ENCODE results near the gene L1CAM.

Gene L1CAM

DNA sequence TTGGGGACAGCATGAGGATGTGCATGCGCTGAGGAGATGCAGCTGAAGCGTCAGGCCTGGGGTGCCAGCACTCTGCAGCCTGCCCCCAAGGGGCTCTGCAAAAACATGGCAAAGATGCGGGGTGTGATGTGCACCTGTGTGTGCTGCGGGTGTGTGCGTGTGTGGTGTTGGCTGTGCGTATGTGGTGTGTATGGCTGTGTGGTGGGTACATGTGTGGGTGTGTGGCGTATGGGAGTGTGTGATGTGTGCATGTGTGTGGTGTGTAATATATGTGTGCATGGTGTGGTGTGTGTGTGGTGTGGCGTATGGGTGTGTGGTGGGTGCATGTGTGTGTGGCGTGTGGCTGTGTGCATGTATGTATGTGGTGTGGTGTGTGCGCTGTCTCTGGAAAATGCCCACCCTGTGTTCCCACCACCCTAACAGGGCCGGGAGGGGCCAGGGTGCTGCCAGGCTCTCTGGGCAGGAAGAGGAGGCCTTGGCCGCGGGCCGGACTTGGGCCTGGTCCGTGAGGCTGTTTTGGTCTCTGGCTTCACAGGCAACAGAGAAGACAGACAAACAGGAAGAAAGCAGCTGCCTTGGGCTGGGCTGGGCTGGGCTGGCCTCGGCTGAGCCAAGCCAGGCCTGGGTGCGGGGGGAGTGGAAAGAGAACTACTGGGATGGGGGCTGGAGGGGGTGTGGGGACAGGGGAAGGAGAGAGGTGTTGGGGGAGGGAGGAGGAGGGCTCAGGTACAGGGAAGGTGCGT is 17.4 kb upstream of the L1CAM start:
- DNase-seq, result no peak

DNA sequence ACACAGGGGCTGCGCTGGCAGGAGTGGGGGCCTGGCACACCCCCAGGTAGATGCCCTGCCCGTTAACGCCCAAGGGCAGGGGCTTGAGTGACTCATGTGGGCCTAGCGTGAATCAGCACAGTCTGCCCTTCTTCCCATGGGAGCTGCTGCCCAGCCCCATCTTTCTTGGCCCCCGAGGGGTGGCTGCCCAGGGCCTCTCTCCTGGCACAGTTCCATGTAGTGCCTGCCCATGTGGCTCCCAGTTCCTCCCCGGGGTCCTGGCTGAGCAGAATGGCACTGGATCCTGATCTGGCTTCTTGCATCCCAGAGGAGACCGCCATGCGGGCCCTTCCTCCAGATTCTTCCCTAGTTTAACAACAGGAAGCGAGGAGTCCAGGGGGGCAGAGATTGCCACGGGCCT is 16.4 kb upstream of the L1CAM start:
- DNase-seq, result no peak

DNA sequence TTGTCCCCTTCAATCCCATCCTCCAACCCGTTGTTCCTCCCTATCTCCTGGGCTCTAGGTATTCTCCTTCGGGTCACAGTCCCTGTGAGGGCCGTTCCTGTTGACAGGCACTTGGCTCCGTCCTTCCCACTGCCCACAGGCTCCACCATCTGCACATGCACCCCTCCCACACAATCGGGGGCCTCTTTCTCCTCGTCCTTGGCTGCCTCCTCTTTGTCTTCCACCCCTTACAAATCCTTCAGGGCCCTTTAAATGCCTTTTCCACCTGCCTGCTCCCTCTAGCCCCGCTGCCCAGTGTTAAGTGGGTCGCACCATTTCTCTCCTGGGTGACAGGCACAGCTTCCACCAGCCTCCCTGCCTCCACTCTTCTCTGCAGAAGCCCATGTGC is 15.8 kb upstream of the L1CAM start:
- no peak for DNase-seq

DNA sequence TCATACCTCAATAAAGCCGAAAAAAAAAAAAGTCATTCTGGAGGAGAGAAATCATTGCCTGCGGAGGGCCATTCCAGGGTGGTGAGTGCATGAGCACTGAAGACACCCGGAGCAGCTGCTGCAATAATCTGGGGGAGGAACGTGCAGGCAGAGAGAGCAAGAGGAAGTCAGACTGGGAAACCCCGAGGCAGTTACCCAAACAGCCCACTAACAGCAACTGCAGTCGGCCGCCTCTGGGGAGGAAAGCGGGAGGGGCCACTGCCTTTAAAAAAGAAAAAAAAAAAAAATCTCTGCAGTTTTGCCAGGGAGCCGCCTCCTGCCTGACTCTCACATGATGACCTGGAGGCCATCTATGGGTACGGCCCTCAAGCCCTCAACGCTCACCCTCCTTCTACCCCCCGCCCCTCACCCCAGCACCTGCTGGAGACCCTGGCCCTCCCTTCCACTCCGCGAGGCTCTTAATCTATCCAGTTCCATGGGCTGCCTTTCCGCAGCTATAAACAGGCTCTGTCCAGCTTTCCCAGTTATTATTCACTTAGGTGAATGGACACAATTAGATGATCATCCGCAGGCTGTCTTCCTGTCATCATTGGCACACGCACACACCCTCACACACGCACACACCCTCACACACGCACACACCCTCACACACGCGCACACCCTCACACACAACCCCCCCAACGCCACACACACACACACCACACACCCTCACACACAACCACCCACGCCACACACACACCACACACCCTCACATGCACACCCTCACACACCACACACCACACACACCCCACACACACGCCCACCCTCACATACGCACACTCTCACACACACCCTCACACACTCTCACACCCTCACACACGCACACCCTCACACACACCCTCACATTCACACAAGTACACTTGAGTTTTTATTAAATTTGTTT is 15.1 kb upstream of the L1CAM start:
- DNase-seq, result peak; percentile 62

DNA sequence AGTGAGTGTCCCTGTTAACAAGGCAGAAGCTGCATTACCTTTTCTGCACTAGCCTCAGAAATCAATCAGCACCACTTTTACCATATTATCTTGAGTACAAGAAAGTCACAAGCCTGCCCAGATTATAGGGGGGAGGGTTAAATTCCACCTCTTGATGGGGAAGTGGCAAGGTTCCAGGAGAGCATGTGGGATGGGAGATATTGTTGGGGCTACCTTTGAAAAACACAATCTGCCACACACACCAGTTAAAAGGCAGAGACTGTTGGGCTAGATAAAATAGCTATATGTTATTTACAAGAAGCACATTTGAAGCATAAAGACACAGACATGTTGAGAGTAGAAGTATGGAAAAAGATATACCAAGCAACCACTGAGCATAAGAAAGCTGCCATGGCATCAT is 11.9 kb upstream of the L1CAM start:
- DNase-seq, result no peak

DNA sequence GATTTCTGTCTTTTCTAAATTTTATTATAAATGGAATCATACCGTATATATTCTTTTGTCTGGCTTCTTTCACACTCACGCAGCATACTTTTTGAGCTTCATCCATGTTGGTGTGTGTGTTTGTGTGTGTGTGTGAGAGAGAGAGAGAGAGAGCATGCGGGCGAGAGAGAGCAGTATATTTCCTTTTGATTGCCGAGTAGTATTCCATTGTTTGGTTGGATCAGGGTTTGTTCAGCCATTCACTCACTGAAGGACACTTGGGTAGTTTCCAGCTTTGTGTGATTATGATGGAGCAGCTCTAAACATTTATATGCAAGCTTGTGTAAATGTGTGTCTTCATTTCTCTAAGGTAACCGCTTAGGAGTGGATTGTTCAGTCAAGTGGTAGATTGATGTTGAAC is 3.1 kb upstream of the L1CAM start:
- no peak for DNase-seq

DNA sequence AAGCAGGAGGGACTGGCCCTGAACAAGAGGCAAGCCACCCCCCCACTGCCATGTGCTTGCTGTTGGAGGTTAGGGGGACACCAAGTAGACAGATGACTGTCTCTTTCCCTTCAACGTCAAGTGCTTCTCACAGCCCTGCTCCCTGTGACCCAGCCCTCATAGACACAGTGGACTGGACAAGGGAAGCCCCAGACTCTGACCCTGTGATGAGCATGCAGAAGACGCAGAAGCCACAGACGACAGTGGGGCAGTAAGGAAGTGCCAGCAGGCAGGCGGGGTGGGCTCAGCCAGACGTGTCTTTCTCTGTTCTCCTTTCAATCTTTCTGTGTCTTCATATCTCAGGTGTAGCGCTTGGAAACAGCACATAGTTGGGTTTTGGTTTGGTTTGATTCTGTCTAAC is 2.4 kb upstream of the L1CAM start:
- DNase-seq, result no peak

DNA sequence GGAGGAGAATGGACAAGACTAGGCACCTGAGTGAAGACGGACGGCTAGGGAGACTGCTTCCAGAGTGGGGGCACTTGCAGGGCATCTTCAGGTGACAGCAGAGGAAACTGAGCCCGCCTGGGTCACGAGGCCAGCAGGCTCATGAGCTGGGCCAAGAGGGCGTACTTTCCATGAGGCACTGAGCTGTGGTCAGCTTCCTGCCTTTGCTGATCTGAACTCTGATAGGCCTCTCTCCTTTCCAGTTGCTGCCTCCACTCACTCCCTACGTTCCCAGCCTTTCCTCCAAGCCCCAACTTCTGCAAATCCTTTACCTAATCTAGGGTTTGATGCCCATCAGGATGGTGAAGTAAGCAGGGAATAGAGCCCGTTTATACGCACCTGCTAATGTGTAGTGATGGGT is 1.4 kb upstream of the L1CAM start:
- no peak for DNase-seq

DNA sequence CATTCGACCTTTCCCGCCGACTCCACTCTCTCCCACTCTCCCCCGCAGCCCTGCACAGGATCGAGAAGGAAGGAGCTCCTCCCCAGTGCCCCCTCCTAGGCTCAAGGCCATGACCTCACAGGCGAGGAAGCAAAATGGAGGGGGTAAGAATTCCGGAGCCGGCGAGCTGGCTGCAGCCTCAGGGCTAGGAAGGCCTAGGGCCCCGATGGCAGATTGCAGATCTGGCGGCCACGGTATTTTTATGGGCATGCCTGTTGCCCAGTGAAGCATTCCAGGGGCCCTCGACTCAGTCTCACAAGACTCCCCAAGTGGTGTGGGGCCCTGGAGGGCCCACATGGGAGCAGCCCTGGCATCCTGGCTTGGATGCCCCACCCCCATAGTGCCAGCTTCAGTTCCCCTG is 942 bp upstream of the L1CAM start:
- no peak for DNase-seq

DNA sequence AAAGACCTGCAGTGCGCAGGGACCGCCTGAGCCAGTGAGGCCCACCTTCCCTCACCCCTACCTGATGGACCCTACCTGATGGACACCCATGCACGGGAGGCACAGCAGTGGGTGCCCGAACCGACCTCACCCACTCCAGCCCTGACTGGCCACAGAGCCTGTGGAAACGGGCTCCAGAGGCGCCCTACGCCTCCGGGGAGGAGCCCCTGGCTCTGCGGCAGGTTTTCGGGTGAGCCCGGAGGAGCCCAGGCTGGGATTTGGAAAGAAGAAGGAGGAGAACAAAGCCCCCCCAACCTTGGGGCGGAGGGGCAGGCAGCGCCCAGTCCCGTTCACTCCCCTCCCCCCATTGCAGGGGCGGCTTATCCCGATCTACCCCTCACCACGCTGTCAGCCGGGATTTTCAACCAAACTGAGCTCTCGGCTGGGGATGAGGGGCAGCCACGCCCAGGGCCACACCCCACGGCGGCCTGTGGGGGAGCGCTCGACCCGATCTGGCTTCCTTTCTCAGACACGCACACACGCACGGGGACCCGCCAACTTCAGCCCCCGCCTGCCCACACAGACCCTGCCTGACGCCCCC is 675 bp downstream of the L1CAM start:
- DNase-seq, result no peak

DNA sequence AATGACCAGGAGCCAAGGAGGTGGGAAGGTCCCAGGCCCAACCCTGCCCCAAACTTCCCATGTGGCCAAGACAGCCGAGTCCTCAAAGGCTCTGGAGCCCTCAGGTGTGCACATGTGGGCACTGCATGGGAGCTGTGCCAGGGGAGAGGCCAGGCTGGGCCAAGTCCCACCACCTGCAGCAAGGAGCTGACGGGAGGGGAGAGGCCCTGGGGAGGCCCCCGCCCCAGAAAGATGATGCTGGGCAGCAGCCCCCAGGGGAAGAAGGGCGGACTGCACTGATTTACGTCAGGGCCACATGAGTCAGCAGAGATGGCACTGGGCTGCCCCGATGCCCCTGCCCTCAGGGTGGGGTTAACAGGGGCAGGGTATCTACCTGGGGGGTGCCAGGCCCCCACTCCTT is 1.4 kb downstream of the L1CAM start:
- DNase-seq, result no peak

DNA sequence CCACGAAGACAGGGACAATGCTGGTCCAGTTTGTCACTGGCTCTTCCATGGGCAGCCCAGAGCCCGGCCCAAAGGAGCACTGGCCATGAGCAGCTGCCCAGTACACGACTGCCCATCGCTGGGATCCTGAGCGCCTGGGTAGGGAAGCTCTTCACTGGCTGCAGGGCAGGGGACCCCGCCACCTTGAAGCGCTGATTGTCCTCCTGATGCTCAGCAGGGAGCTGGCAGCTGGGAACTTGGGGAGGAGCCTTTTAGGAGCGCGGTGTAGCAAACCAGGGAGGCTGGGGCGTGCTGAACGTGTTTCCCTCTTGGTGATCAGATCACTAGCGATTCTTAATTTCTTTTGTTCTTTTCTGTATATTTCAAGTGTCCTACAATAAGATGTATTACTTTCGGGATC is 1.8 kb downstream of the L1CAM start:
- DNase-seq, result no peak

DNA sequence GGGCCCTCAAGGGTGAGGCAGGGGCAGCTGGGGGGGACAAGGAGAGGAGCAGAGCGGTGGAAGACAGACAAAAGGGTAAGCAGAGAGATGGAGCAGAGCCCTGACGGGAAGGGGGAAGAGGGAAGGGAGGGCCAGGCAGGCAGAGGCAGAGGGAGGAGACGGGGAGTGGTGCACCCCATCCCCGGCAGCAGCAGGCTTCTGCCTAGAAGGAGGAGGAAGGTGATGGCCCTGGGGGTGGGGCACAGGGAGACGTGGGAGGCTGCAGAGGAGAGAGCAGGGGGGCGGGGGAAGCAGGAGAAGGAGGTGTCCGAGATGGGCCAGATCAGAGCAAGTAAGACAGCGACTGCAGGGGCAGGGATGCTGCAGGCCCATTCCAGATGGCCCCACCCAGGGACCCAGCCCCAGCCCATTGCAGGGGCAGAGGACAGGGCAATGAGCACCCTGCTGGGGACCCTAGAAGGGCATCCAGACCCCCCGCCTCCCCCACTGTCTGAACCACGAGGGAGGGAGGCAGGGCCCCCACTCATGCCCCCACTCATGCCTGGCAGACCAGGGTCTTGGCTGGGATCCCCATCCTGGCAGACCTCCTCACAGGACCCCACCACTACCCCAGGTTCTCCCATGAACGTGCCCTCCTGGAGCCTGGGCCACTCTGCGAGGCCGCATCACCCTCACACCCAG is 2.7 kb downstream of the L1CAM start:
- DNase-seq, result no peak

DNA sequence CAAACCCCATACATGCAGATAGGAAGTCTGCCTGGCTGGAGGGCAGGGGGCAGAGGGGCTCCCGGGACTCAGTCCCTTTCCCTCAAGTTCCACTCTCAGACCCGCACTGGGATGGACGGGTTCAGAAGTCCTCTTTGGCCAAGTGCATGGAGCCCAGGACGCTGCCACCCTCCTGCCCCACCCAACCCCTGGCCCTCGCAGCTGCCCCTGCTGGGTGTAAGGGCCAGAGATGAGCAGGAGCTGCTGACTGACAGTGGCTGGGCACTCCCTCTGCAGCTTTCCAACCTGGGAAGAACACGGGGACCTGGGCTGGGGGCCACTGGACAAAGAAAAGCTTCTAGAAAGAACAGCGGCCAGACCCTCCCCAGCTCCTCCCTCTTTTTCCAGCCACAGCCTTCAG is 3.4 kb downstream of the L1CAM start:
- DNase-seq, result no peak

DNA sequence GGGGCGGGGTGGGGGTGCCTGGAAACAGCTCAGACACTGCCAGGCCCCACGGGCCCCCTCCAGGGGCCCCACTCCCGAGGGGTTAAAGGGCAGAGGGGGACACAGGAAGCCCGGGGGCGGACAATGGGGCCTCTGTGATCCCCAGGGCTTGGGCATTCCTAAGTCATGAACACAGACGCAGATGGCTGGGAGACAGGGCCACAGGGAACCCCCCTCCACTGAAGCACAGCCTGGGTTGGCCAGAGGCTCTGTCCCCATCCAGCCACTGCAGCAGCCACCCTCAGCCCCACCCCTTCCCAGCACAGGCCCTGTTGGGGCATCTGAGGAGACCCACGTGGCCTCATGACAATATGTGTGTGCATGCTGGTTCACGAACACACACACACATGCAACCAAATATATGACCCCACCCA is 3.9 kb downstream of the L1CAM start:
- no peak for DNase-seq

DNA sequence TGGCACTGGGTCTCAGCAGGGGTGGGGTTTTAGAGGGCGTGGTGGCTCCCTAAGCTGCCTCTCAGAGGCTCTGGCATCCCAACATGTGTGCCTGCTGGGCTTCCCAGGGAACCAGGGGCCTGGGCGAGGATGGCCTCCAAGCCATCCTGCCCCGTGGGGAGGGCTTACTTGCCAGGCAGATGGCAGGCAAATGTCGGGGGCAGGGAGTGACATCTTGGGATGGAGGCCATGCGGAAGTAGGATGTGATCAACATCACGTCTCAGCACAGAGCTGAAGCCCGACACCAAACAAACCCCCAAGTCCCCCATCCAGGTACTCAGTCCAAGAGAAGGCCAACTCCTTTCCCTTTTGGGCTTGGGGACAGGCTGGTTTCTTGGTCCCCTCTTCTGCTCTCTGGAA is 4.7 kb downstream of the L1CAM start:
- DNase-seq, result no peak

DNA sequence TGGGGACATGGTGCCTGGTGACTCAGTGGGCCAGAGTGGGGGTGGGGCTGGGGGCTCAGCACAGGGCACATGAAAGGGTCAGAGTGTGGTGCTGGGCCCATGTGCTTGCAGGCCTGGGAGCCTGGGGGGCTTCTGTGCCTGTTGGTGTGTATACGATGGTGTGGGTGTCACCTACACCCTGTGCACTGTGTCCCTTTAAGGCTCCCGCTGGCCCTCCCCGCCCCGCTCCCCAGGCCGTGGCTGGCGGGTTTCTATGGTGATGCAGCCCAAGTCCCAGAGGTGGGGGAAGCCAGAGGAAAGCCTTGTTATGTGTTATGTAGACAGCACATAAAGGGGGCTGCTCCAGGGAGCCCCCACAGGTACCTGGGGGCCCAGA is 5.5 kb downstream of the L1CAM start:
- DNase-seq, result no peak

DNA sequence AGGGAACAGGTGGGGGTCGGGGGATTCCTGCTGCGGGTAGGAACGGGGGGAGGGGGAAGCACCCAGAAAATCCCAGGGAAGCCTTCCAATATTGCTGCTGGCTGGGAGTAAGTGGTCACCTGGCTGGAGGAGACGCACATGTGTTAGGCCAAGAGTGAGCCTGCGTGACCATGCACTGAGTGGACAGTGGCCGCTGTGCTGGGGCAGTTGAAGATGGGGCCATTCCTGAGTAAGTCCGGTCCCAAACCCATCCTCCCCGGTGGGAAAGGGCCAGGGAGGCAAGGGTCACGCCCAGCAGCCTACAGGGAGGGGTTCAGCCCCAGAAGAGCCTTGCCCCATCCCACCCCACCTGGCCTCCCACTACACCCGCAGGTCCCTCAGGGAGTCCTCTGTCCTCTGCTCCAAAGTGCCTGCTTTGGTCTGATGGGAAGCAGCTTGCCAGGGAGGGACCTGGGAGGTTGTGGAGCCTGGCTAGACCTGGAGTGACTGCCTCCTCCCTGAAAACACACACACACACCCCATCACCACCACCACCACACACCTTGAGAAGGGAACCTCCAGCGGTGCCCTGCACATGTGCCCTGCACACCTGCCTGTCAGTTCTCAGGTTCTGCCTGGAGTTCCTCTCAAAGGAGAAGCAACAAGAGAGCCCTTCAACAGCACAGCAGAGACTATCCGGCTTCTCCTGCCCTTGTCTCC is 6.1 kb downstream of the L1CAM start:
- no peak for DNase-seq

DNA sequence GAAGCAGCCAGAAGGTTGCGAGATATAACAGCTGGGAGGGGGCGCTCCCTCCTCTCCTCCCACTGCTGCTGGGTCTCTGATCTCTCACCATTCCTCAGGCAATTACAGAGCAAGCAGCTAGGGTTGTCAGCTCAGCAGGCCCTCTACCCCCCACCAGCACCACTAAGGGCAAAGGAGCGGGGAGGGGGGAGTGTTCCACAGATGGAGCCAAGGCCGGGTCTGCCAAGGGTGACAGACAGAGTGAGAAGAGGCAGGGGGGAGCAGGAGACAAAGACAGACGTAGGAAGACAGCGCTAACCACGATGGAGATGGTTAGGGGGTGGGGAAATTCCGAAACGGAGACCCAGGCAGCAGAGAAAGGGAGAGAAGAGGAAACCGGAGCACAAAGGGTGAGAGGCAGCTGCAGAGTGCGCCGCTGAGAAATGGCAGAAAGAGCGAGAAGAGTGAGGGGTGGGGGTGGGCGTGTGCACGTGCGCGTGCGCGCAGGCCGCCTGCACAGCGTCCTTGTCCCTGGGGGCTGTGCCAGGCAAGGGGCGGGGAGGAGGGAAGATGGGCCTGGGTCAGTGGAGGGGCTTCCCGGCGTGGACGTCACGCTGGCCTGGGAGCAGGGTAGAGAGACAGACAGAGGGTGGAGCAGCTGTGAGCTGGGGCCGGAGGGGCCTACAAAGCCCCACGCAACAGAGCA is 6.9 kb downstream of the L1CAM start:
- DNase-seq, result peak; percentile 21

DNA sequence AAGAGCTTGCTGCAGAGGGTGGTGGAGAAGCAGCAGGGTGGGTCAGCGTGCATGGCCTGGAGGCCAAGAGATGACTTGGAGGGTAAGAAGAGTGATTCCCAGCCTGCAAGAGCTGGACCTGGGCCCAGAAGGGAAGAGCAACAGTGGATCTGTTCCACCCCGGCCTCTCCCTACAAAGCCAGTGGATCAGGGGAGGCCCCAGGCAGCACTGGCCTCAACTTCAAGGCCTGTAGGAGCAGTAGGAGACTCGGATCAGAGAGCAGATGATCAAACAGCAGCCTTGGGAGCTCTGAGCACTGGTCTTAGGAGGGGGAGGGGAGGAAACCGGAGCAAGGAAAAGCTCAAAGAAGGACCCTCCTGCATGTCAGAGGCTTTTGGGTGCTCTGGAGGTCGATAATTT is 7.6 kb downstream of the L1CAM start:
- no peak for DNase-seq

DNA sequence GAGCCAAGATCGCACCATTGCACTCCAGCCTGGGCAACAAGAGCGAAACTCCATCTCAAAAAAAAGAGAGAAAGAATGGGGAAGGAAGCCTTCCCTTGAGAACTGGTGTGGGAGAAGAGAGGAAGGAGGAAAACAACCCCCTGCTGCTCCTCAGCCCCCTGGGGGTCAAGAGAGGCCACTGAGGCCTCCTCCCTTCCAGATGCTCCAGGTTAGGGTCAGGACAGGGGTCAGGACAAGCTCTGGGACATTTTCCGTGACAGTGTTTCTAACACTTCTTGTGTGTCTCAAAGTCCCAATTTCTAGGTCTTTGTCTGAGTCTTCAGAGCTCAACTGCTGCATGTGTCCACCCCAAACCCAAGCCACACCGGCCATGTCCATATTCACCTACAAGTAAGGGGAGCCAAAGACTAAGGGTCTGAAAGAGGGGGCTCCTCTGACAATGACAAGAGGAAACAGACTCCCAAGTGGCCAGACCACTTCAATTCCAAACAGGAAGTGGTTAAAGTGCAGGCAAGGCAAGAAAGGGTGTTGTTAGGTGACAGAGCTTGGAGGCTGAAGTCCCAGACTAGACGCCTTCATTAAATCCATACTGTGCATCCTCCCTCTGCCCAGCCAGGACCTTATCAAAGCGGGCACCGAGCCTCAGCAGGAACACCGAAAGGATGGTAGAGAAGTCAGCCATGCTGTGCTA is 8.3 kb downstream of the L1CAM start:
- no peak for DNase-seq

DNA sequence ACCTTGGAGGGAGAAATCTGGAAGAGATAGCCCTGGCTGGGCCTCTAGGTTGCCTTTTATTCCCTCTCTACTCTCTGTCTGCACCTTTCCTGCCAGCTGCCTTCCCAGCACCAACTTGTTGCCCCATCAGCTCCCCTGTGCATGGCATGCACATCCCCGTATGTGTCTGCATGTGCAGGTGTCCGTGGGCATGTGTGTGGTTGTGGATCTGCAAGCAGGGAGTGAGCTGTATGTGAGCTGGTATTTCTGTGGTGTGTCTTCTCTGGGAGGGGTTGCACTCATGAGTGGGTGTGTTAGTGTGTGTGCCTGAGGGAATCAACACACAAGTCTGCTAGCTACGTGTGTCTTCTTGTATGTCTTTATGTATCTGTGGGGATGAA is 9.9 kb downstream of the L1CAM start:
- DNase-seq, result no peak
